ENCODE data around the gene KRT28.

DNA sequence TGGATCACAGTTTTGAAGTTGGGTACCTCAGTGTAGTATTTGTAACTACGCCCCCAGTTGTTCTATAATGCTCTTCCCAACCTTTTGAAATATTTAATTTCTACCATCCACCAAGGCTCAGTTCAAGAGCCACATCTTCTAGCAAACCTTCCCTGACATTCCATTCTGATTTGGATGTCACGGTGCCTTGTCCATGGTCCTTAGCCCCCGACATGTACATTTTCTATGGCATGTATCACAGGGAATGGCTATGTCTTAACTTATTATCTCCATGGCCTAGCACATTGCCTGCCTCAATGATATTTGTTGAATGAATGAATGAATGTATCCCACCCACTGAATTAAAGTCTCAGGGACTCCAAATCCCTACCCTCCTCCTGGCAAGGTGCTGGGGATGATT lies 6.4 kb upstream of the KRT28 start:
- TF ChIP-seq EZH2 (IDR thresholded peaks at IDR 0.05; ENCODE audit: insufficient read depth, poor library complexity, severe bottlenecking) (peak; percentile 68), EZH2phosphoT487 (IDR thresholded peaks at IDR 0.05; ENCODE audit: insufficient read depth, low read depth) (no peak)

All from GM23248 (cell line).